ENCODE results near the gene PLEKHA8.

Gene PLEKHA8

GRCh38 chr7:30012757-30013156 is 15.5 kb upstream of the PLEKHA8 start:
- H3K36me3 ChIP-seq: peaks cover 4% of the 10 kb centered on the region
- TF ChIP-seq CTCF (IDR thresholded peaks at IDR 0.05; ENCODE audit: low read depth, low read length): no peak
- H3K9me3 ChIP-seq (ENCODE audit: severe bottlenecking): no peaks in the 10 kb centered on the region
- H3K27ac ChIP-seq: no peak overlapping the region
- H3K4me3 ChIP-seq (ENCODE audit: low read depth, low read length): no peak overlapping the region
- no peaks in the 10 kb centered on the region for H3K27me3 ChIP-seq (ENCODE audit: insufficient read depth, low read depth, severe bottlenecking)
- DNase-seq: no peak

GRCh38 chr7:30018451-30018850 is 9.8 kb upstream of the PLEKHA8 start:
- Histone ChIP-seq H3K27me3 (ENCODE audit: insufficient read depth, low read depth, severe bottlenecking) (no peaks in the 10 kb centered on the region), H3K9me3 (ENCODE audit: severe bottlenecking) (no peaks in the 10 kb centered on the region), H3K27ac (no peak overlapping the region), H3K36me3 (peaks cover 10% of the 10 kb centered on the region), H3K4me3 (ENCODE audit: low read depth, low read length) (no peak overlapping the region)
- no peak for TF ChIP-seq CTCF (IDR thresholded peaks at IDR 0.05; ENCODE audit: low read depth, low read length)
- no peak for DNase-seq

GRCh38 chr7:30019387-30019786 is 8.8 kb upstream of the PLEKHA8 start:
- DNase-seq: no peak
- H3K27ac ChIP-seq: no peak overlapping the region
- H3K27me3 ChIP-seq (ENCODE audit: insufficient read depth, low read depth, severe bottlenecking): no peaks in the 10 kb centered on the region
- H3K4me3 ChIP-seq (ENCODE audit: low read depth, low read length): no peak overlapping the region
- no peak for TF ChIP-seq CTCF (IDR thresholded peaks at IDR 0.05; ENCODE audit: low read depth, low read length)
- H3K36me3 ChIP-seq: peaks cover 5% of the 10 kb centered on the region; the same call in 1 of the 2 replicates
- no peaks in the 10 kb centered on the region for H3K9me3 ChIP-seq (ENCODE audit: severe bottlenecking)

GRCh38 chr7:30019960-30020359 is 8.3 kb upstream of the PLEKHA8 start:
- peaks cover 5% of the 10 kb centered on the region; the same call in 1 of the 2 replicates for H3K36me3 ChIP-seq
- no peak for DNase-seq
- no peak for TF ChIP-seq CTCF (IDR thresholded peaks at IDR 0.05; ENCODE audit: low read depth, low read length)

GRCh38 chr7:30020535-30020934 is 7.7 kb upstream of the PLEKHA8 start:
- no peaks in the 10 kb centered on the region for H3K27me3 ChIP-seq (ENCODE audit: insufficient read depth, low read depth, severe bottlenecking)
- no peaks in the 10 kb centered on the region for H3K9me3 ChIP-seq (ENCODE audit: severe bottlenecking)
- H3K4me3 ChIP-seq (ENCODE audit: low read depth, low read length): no peak overlapping the region
- H3K27ac ChIP-seq: no peak overlapping the region
- no peak for TF ChIP-seq CTCF (IDR thresholded peaks at IDR 0.05; ENCODE audit: low read depth, low read length)
- no peak for DNase-seq
- H3K36me3 ChIP-seq: peaks cover 5% of the 10 kb centered on the region; the same call in 1 of the 2 replicates

More at GRCh38 chr7:30019960-30020359, 8.3 kb upstream of the PLEKHA8 start:
- no peaks in the 10 kb centered on the region for H3K9me3 ChIP-seq (ENCODE audit: severe bottlenecking)
- no peaks in the 10 kb centered on the region for H3K27me3 ChIP-seq (ENCODE audit: insufficient read depth, low read depth, severe bottlenecking)
- no peak overlapping the region for H3K4me3 ChIP-seq (ENCODE audit: low read depth, low read length)
- H3K27ac ChIP-seq: no peak overlapping the region

GRCh38 chr7:30022991-30023390 is 5.2 kb upstream of the PLEKHA8 start:
- H3K27ac ChIP-seq: no peak overlapping the region
- no peak overlapping the region for H3K4me3 ChIP-seq (ENCODE audit: low read depth, low read length)
- TF ChIP-seq CTCF (IDR thresholded peaks at IDR 0.05; ENCODE audit: low read depth, low read length): no peak
- no peaks in the 10 kb centered on the region for H3K27me3 ChIP-seq (ENCODE audit: insufficient read depth, low read depth, severe bottlenecking)
- peaks cover 5% of the 10 kb centered on the region; the same call in 1 of the 2 replicates for H3K36me3 ChIP-seq
- H3K9me3 ChIP-seq (ENCODE audit: severe bottlenecking): no peaks in the 10 kb centered on the region
- DNase-seq: no peak
